K562 treated with DMSO at 1 percent for 12 hours (cell line): ENCODE data around the gene PIGZ. TPM values are rescaled to one million over a fixed set of nuclear protein-coding genes. Genes with fewer than 3 reads are reported as not detected.

Source experiments
- total RNA-seq: library from RNA; unstranded; fragments of 300-600 nt; gene quantifications from 2 replicates; pipeline ENCODE4 v1.2.3, GENCODE V29; 2022; ENCODE audit not compliant: insufficient read depth

The PIGZ gene
- 1.5 and 3.6 TPM in 2 replicates for total RNA-seq

GRCh38 chr3:196968233-196969133 is at the start of gene PIGZ:
Gene PIGZ (minus strand): TSS chr3:196968833. CDS start chr3:196952031, 16,802 bp downstream.

GRCh38 chr3:196942226-196942914 is 26.3 kb downstream of the PIGZ start, which contains the start of gene NCBP2:
Gene NCBP2 (minus strand): TSS chr3:196942528. CDS start chr3:196942503, 25 bp downstream.

Other genes with a start within 250 kb of the PIGZ start
- gene PAK2, start 229.0 kb downstream of the PIGZ start, total RNA-seq: 9.5 and 36.4 TPM in 2 replicates
- 8.2 and 31.3 TPM in 2 replicates for gene SENP5, start 100.9 kb downstream of the PIGZ start, total RNA-seq
- gene NCBP2, start 26.3 kb downstream of the PIGZ start, total RNA-seq: 31.5 and 62.3 TPM in 2 replicates
- gene MELTF, start 61.0 kb upstream of the PIGZ start, total RNA-seq: 5.6 and 9.2 TPM in 2 replicates